Activated CD8-positive, alpha-beta memory T cell treated with anti-CD3 and anti-CD28 coated beads, Interleukin-2, amount 50 U/mL, for 4 hours (primary cell): Measurements from ENCODE around the gene MT1X.
A peak's percentile ranks its signal among the peaks of the same experiment; 100 is the strongest.

Experiments
- DNase-seq: peaks from one replicate; pipeline ENCODE4 v3.0.0-alpha.2; 2020

The MT1X gene

GRCh38 chr16:56679818-56680217, 2.5 kb upstream of the MT1X start:
- no peak for DNase-seq

GRCh38 chr16:56682703-56683397, 580 bp downstream of the MT1X start:
- DNase-seq = no peak

GRCh38 chr16:56683424-56684172, 1.3 kb downstream of the MT1X start:
- DNase-seq = no peak

DNA sequence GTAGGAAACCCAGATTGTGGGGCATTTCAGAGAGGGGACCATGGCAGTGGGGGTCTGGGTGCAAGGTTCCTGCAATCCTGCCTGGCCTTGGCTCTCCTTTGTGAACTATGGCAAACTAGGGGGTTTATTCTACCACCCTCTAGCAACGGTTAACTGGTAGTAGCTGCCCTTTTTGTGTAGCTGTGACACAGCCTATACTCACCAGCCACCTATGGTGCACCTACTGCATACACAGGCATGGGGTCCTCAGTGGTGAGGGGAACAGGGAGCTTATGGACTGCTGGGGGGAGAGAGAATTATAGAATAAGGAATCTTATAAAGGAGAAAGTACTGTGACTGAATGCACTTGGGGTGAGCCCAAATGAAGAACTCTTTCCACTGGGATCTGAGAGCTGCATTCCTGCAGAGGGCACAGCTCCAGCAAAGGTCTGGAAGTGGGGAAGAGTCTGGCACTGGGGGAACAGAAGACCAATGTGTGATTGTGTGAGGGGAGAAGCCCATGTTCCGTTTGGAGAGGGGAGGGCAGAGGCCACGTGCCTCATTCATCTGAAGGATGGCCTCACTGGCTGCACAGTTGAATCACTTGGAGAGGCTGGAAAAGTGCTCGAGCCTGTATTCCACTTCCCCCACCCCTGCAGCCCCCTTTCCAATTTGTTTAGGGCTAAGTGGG, 2.1 kb downstream of the MT1X start:
- DNase-seq = no peak

GRCh38 chr16:56684926-56685590, 2.8 kb downstream of the MT1X start:
- no peak for DNase-seq

DNA sequence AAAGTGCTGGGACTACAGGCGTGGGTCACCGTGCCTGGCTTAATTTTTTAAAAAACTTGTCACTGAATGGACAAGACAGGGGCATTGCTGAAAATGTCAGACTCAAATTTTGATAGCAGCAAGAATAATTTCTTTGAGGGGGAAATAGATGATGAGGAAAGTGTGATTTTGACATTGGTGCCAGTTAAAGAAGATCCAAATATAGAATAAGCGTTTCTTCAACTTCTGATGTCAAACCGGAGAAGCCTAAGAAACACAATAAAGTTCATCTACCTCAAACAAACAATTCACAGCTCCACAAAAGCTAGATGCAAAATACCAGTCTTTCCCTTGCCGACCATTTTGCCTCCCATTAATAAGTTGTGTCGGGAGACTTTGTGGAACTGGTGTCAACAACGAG, 4.5 kb downstream of the MT1X start:
- DNase-seq = no peak

DNA sequence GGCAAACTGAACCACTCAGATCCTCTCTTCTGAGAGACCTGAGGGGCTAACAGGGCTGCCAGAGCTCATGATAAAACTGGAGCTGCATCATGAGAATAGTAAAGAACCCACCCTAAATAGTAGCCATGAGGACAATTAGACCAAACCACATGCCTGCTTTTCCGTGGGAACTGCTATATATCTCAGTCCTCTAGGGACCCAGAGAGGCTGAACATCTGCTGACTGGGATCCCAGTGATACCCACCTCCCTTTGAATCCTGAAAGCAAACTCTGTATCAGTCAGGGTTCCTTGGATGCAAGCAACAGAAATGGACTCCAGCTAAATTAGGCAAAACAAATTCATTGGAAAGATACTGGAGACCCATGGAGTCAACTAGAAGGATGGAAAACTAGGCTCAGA, 6.5 kb downstream of the MT1X start:
- DNase-seq = no peak

DNA sequence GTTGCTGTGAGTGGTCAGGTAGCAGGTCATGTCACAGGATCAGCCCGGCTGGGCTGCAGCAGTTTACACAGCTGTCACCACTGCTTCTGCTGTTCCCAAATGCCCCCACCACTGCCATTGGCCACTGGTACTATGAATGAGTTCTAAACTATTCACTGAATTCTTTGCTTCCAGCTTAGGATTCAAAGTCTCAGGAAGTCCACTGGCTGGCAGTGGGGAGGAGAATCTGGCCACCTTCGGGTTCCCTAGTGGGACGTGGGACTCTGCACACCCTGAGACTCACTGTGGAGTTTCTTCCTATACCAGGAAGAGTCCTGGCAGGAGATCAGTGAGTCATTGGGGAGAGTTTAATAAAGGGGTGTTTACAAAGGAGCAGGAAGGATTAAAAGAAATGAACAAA, 6.9 kb downstream of the MT1X start:
- no peak for DNase-seq

DNA sequence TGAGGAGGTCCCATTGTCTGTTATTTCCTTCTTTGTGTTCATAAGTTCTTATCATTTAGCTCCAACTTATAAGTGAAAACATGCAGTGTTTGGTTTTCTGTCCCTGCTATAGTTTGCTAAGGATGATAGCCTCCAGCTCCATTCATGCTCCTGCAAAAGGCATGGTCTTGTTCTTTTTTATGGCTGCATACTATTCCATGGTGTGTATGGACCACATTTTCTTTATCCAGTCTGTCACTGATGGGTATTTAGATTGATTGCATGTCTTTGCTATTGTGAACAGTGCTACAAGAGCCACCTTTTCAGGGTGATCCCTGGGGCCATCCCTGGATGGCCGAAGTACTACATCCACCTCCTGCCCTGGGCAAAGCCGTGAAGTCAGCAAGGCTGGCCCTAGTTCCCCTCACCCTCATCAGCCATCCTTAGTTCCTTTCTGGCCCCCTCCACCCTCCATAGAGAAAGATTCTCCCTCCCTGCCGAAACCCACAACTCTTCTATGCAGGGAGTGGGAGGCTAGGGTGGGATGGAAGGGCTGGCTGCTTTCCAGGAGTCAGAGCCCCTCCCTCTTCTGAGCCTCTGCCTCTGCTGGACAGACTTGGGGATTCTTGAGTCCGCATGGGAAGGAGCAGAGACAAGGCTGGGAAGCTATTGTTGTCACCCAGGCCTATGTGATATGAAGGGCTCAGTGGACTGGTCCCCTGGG, 8.3 kb downstream of the MT1X start:
- DNase-seq = no peak

DNA sequence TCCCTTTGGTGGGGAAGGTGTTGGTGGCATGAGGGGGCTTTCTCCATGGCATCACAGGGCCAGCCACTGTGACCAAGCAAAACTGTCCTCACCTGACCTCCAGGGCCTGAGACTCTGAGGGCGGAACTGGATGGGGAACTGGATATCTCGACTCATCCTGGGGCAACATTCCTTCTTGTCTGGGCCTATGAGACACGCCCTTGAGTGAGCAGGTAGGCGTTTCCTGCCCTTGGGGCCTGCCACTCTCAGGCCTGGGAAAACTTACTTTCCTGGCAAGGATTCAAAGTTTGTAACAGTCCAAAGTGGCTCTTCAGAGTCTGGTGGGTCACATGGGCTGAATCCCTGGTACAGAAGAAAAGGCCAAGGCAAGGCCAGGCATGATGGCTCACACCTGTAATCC, 9.6 kb downstream of the MT1X start:
- DNase-seq = no peak

DNA sequence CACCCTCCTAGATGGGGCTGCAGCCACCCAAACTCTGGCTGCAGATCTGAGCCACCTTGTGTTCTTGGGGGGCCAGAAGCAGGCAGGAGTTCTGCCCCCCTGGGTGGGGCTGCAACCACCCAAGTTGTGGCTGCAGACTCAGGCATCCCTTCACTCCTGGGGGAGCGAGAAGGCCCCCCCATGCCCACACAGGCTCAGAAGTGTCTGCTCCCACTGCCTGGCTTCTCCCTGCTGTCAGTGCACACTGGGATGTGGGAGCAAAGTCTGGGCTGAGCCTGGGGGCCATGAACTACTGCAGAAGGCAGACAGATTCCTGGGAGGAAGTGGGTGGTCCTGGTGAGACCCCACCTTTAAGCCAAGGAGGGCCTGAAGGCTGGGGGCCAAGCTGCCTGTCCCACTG, 13.0 kb downstream of the MT1X start:
- no peak for DNase-seq

DNA sequence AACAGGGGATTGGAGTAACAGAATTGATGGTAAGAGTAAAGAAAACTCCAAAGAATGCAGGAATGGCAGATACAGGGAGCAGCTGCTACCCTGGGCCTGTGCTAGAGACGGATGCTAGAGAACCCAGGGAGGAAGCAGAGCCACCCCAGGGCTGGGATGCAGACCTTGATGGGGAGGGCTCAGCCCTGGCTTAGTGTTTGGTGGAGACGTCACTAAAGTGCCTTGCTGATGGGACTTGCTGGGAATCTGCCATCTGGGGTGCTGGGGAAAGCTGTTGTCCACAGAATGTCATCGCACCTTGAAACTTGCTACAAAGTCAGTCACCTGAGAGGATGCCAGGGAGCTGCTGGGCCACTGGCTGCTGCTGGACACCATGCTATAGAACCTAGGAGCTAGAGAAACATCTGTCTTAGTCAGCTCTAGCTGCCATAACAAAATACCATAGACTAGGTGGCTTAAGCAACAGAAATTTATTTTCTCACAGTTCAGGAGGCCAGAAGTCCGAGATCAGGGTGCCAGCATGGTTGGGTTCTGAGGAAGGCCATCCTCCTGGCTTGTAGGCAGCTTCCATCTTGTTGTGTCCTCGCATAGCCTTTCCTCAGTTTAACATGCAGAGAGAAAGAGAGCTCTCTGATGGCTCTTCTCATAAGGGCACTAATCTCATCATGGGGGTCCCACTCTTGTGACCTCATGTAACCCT, 15.3 kb downstream of the MT1X start:
- no peak for DNase-seq

DNA sequence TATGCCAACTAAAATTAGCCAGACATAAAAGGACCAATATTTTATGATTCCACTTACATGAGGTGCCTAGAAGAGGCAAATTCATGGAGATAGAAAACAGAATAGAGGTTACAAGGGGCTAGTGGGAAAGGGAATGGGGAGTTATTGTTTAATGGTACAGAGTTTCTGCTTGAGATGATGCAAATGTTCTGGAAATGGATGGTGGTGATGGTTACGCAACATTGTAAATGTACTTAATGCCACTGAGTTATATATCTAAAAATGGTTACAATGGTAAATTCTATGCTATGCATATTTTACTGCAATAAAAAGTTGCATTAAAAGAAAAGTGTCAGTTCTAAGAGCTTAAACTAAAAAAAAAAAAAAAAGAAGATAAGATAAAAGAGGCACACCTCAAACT, 17.9 kb downstream of the MT1X start:
- no peak for DNase-seq

DNA sequence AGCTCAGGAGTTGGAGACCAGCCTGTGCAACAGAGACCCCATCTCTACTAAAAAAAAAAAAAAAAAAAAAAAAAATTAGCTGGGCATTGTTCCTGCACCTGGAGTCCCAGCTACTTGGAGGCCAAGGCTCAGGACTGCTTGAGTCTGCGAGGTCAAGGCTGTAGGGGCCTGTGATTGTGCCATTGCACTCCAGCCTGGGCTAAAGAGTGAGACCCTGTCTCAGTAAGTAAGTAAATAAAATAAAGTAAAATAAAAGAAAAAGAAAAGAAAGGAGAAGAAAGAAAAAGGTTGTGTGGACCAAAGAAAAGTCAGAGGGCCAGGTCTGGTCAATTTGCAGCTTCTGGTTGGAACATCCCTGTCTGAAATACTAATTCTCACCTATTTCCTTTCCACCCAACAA, 18.4 kb downstream of the MT1X start:
- DNase-seq = no peak

DNA sequence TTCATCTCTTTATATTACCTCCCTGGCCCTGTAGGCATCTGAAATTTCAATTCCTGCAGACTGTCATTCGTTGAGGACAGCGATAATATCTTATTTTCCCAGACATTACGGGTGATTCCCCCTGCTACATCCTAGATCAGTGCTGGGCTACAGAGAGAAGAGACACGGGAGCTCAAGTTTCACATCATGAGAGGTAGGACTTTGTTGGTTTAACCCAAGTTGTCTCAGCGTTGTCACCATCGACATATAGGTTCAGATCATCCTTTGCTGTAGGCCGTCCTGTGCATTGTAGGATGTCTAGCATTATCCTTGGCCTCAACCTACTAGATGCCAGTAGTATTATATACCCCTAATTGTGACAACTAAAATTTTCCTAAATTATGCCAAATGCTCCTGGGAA, 19.3 kb downstream of the MT1X start:
- DNase-seq = no peak

DNA sequence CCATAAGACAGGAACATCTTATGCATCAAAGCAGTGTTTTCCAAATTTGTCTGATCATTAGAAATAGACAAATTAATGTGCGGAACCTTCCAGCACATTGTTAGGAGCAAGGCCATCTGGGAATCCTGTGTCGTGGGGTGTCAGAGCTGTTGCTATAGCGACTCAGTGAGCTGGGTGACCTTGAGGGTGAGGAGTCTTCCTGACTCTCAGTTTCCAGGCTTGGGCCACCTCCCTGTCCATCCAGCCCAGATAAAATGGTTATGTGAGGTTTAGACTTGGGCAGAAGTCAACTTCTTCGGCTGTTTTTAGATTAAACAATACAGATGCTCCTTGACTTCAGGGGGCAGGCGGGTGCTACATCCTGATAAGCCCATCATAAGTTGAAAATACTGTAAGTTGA, 20.6 kb downstream of the MT1X start:
- no peak for DNase-seq

- peak; percentile 27 for DNase-seq
Measured at GRCh38 chr16:56708525-56709442, 26.5 kb downstream of the MT1X start.

GRCh38 chr16:56709443-56710040, 27.3 kb downstream of the MT1X start:
- DNase-seq = no peak

DNA sequence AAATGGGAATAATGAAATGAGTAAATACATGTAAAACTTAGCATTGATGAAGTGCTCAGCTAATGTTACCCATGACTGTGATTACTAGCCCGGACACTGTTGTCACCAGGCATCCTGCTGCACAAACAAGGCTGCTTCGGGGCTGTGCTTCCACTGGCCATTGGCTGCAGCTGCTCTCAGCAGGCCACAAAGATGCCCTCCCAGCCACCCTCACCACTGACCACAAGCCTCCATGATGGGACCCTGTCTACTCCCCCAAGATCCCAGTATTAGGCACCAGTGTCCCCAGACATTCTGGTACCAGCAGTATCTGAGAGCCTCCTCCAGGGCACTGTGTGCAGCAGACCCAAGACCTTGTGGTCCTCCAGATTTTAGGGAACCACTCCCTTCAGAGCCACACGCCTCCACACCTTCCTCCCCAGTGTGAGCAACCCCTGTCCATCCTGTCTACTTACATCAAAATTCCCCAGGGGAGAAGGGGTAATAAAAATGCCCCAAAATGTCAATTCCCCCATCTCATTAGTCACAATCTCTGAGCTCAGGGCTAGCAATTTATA, 28.0 kb downstream of the MT1X start:
- DNase-seq = no peak

GRCh38 chr16:56711862-56712261, 29.6 kb downstream of the MT1X start:
- DNase-seq = no peak
